NCI-H2081 (cell line): ENCODE results near the gene SLC48A1.
"Not testable (repeated sequence)": the region's sequence is repeated elsewhere in the genome, so short reads cannot be mapped to it uniquely, and the experiment has no call there.

ENCODE experiments used
- DNase-seq, 2 experiments: peaks; one replicate each; lab custom pipeline; 2025; lab: John Stamatoyannopoulos, UW

SLC48A1 gene

DNA sequence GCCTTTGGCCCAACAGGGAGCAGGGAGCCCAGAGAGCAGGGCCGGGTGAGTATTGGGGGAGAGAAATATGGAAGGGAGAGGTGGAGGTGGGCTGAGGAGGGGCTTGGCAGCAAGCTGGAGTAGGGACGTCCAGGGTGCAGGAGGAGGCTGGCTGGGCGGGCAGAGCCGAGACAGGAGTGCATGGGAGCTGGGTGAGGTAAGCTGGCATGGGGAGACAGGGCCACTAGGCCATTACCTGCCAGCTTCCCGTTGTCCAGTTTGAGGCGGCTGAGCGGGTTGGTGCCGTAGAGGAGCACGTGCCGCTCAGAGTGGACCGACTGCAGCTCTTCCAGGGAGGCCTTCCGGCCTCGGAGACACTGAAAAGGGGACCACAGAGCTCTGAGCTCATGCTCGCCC is 18.3 kb downstream of the SLC48A1 start:
- no peak for DNase-seq

DNA sequence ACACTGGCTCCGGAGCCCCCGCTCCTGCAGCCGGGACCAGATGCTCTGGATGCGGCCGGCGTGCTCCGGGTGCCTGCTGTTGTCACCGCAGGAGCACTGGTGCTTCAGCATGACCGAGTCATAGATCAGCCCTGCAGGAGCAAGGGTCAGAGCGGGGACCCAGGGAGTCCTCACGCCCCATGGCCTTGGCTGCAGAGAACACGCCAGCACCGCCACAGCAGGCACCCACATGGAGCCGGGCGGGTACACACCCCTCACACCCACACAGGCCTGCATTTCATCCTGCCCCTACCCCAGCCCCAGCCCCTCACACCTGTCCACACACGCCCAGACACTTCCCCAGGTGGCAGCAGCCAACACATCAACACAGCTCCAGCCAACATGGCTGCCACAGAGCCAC is 18.8 kb downstream of the SLC48A1 start:
- no peak for DNase-seq

DNA sequence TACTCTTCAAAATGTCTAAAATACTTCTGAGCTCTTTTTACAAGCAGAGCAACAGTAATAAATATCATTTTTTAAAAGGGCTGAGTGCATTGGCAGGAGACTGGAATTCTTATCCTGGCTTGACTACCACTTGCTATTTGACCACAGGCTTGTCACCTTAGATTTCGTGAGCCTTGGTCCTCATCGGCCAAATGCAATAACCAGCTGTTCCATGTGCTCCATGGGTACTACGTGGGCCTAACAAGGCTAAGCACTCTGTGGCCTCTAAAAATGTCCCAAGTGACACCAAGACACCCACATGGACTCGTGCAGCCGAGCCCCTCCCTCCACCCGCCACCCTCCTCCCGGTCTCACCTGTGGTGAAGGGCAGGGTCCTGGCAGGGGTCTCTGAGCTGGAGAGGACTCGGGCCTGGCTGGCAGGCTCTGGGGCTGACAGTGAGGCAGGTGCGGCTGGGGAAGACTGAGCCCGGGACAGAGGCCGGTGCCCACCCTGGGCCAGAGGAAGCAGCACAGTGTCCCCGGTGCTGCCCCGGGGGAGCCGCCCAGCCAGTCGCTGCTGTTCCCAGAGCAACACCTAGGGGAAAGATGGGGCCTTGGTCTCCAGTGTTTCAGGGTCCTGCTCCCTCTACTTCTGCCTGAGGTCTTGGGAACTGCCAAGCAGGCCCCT is 20.1 kb downstream of the SLC48A1 start:
- no peak for DNase-seq

DNA sequence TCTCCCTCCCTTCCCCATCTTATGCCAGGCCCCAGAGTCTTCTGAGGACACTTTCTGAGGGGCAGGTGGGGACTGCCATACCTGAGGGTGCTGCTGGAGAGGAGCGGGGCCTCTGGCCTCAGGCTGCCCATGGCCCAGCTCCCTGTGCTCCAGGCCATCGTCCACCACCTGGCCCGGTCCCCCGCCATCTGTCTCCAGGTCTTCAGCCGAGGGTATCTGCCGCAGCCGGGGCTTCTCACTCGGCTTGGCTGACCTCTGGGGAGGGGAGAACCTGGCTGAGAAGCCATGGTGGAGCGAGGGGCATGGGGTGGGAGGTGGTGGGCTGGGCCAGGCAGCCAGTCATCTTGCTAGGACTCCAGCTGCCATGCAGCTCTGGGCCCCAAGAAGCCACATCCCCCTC is 21.6 kb downstream of the SLC48A1 start:
- no peak for DNase-seq

DNA sequence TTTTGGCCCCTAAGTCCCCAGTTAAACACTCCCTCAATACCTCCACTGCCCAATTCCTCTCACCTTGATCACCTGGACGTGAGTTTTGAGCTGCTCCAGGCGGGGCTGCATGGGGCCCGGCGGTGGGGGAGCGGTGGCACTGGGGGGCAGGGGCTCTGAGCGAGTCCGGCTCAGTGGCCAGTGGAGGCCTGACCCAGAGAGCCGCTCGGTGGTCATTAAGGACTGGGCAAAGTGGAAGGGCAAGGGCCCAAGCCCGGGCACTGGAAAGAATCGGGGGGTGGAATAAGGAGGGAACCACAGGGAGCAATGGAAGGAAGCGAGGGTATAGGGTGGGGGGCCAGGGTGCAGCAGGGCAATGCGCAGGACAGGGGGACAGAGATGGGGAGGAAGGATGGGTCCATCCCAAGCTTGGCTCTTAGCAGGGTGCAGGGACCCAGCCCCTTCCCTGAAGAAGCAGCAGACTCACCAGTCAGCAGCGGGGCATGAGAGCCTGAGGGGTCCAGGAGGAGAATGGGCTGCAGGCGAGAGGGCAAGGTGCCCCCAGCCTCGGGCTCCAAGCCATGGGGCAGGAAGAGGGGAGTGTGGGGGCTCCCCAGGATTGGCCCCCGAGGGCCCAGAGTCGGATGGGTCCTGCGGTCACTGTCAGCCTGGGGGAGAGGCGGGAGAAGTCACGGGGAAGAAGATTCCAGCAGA is 22.2 kb downstream of the SLC48A1 start:
- no peak for DNase-seq

DNA sequence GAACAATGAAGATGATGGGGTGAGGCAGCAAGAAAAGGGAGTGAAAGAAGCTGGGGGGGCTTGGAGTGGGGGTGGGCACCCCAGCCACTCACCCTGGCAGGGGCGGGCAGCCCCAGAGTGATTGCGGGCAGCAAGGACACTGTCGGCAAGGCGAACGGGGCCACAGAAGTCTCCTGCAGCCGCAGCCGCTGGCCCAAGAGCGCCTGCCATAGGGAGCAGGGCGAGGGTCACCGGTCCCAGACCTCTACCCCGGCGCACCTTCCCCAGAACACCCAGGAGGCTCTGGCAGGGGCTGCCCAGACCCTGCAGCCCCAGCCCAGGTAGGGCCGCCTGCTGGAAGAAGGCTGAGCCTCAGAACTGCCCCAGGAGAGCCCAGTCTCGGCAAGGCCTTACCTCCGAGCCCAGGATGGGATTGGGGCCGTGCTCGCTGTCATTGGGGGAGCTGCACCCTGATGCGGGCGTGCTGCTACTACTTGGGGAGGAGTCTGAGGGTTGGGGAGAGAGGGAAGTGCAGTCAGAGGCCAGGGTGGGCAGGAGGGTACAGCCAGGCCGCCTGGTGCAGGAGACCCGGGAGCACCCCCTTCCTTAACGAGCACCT is 22.9 kb downstream of the SLC48A1 start:
- DNase-seq, result no peak

DNA sequence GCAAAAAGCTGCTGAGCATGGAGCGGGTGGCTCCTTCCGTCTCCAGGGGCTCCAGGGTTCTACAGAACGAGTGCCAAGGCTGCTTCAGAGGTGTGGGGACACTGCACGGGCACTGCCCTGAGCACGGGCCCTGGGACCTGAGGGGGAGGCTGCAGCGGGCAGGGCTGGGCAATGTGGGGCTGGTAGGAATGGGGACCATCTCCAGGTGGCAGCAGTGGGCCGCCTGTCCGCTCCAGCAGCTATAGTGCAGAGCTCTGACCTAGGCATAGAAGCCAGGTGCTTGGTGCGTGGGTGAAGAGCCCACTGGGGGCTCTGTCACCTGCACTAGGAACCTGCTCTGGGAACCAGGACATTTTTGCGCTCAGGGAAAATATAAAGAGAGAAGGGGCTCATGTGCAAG is 24.4 kb downstream of the SLC48A1 start:
- peak in 1 of 2 experiments; percentile 11 for DNase-seq

DNA sequence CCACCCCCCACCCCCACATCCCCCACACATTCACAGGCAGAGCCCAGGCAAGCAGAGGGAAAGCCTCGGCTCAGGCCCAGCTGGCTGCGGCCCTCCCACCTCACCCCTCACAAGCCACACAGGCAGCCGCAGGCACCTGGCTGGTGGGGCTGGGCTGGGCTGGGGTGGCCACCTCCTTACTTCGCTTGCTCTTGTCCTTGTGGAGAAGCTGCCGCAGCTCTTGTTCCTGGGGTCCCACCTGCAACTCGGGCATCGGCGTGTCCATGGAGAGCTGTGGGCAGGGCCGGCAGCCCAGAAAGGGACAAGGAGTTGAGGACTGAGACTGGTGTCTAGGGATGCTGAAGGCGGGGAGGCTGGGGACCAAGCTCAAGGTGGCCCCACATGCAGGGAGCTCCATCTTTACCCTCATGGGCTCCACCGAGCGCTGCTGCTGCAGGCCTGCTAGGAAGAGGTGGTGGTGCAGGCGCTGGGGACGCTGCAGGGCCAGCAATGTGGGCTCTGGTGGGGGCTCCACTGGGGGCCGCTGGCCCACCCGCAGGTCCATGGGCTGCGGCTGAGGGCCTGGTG is 25.4 kb downstream of the SLC48A1 start:
- no peak for DNase-seq

DNA sequence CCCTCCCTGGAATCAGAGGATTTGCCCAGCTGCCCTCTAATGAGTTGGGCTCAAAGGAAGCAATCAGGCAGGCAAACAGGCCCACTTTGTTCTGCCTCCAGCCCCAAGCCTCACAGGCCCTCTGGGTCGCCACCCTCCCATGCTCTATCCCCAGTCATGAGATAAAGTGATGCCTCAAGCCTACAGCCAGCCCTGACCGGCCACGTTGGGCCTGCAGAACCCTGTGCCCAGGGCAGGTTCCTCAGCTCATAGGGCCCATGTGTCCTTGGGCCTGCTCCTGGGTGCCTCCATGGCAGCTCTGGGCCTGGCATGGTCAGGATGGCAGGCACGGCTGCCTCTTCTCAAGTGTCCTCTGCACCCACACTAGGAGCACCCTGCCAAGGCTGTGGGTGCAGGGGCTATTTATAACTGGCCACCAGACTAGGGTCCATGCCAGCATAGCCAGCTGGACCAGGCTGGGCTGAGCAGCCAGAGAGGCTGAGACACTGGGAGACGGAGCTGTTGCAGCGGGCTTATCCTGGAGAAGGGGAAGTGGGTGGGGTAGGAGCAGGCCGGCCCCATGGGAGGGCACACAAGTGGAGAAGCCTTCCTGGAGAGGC is 26.4 kb downstream of the SLC48A1 start:
- no peak for DNase-seq

DNA sequence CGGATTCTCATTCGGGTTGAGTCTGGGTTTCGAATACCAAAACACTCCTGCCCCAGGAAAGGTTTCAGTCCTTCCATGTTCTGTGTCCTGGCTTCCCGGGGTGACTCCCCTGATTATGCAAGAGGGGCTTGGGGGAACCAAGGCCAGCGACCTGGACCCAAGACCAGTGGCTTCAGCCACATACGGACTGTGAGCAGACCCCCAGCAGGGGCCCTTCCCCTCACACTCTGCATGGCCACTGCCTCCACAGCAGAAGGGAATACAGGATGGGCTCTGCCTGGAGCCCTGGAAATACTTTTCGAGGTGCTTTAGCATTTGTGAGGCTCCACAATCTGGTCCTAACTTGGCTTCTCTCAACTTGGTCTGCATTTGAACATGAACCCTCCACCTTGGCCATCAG is 27.5 kb downstream of the SLC48A1 start:
- no peak for DNase-seq

DNA sequence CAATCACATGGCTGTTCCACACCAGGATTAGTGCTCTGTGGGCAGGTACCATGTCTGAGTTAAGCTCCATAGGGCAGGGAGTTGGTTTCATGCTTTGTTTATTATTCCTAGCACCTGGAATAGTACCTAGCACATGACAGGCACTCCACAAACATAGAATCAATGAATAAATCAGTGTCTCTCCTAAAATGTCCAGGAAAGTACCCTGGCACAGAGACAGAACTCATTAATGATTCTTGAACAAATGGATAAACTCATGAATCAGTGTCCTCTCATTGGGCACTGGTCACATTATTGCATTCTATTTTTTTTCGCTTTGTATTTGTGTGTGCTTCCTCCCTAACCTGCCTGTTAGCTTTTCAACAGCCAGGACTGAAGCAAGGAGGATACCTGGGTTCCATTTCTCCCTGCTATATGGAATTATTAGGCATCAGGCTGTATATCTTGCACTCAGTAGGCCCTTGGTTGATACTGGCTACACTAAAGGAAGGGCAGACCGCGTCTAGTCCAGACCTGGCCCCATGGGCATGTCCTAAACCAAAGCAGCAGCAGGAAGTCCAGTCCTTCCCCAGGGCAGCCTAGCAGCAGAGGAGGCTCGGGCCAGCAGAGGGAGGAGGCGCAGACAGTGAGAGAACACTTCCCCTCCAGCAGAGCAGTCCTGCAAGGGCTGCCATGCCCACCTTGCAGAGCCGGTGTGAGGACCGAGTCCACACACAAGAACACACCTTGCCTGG is 28.3 kb downstream of the SLC48A1 start:
- DNase-seq, result no peak

DNA sequence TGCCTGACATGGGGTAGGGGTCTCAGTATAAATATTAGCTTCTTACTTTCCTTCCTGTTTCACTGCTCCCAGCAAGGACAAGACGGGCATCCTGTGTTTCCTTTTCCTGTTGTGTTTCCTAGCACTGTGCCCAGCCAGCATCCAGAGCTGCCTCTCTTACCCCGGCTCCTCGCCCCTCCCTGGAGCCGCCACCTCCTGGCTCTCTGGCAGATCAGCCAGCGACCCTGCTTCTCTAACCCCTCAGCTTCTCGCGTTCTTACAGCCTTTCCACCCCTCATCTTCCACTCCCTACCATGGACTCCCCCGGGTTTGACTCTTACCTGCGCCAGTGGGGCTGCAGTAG is 28.8 kb downstream of the SLC48A1 start:
- DNase-seq, result no peak

DNA sequence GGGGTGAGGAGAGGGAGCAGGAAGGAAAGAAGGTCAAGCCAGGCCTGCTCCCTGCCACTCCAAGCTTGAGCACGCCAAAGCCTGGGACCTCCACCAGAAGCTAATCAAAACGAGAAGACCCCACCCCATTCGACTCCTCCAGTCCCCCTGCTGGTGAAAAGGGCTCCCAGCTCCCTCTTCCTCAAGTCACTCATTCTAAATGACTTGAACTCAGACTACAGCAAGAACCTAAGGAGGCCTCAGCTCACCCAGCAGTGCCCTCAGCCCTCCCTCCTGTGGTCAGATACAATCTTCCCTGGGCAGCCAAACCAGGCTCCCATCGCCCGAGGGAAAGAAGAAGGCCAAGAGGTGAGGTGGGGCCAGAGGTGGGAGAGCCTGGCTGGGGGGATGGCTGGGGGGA is 29.3 kb downstream of the SLC48A1 start:
- DNase-seq, result no peak

DNA sequence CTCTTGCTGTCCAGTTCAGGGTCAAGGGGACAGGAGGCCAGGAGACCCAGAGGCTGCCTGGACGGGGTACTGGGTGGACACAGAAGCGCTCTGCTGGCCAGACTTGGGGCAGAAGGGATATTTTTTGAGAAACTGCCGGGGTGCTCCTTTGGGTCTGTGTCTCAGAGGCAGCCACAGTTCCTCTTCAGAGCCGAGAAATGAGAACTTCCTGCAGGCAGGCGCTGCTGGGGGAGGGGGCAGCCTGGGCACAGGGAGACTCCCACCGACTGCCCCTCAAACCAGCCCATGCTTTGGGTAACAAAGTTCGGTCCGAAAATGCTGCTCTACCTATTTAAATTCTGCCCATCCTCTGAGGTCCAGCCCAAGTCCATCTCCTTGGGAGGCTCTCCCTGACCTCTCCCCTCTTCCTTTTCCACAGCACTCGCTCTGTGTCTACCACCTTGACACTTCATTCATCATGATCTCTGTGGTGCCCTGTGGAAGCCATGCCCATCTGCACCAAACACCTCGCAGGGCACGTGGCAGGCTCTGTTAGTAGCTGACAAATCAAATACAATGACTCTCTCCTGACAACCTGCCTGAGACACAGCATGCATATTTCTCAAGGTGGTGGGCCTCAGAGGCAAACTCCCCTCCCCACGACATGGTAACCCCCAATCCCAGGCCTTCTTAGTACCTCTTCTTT is 30.3 kb downstream of the SLC48A1 start:
- no peak for DNase-seq

DNA sequence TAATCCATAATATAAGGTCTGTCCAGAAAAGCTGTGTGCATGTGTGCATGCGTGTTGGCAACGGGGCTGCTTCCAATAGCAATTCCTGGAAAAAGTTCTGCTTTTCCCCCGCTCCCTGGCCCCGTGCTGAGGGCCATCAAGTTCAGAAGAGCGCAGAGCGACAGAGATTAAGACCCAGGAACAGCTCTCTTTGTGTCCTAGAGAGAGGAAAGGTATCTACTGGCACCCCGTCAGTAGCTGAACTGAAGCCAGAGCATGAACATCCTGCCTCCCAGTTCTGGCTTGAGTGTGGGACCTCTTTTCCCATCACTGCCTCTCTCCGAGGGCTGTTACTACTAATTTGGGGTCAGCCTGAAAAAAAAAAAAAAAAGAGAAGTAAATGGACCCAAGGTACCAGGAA is 31.1 kb downstream of the SLC48A1 start:
- DNase-seq, result no peak

DNA sequence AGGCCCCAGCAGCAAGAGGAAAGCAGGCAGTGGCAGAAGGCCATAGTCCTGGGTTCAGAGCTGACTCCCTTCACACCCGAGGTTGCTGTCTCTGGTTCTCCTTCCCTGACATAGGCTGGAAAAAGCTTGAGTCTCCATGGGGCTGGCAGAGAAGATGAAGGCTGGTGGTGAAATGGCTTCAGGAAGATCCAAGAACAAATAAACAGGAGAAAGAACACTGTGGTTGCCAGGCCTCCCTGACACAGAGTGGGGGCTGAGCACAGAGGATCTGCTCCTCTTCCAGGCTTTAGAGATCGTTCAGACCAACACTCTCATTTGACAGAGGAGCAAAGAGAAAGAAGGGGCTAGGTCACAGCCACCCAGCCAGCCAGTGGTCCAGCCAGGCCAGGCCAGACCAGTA is 32.4 kb downstream of the SLC48A1 start:
- DNase-seq, result no peak

DNA sequence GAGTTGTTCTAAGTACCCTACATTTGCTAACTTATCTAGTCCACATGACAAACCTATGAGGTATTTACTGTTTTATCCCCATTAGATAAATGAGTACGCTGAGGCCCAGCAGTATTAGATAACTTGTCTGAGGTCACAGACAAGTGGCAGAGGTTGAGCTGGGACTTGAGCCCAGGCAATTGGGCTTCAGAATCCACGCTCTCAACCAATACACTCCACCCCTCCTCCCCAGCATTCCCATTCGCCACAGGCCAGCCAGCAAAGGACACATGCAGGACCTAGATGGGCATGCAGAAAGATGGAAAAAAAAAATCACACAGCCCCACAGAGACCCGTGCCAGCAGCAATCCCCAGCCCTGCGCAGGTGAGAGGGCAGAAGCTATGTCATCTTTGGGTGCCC is 34.3 kb downstream of the SLC48A1 start:
- no peak for DNase-seq

DNA sequence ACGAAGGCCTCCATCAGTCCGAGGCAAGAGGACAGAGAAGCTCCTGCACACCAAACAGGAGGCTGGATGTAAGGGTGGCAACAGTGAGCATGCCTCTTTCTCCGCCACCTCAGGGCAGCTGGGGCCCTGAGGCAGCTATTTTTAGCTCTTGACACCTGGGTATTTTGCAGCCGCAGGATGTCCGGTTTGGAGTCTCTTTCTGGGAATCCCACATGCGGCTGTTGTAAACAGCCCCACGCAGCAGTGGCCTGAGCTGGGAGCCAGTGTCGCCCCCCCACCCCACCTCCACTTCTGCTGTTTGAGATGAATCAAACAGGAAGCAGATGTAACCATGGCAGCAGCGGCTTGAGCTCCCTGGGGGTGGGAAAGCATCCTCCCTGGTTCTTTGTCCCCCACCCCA is 35.0 kb downstream of the SLC48A1 start:
- peak; percentile 49 to 50 for DNase-seq

DNA sequence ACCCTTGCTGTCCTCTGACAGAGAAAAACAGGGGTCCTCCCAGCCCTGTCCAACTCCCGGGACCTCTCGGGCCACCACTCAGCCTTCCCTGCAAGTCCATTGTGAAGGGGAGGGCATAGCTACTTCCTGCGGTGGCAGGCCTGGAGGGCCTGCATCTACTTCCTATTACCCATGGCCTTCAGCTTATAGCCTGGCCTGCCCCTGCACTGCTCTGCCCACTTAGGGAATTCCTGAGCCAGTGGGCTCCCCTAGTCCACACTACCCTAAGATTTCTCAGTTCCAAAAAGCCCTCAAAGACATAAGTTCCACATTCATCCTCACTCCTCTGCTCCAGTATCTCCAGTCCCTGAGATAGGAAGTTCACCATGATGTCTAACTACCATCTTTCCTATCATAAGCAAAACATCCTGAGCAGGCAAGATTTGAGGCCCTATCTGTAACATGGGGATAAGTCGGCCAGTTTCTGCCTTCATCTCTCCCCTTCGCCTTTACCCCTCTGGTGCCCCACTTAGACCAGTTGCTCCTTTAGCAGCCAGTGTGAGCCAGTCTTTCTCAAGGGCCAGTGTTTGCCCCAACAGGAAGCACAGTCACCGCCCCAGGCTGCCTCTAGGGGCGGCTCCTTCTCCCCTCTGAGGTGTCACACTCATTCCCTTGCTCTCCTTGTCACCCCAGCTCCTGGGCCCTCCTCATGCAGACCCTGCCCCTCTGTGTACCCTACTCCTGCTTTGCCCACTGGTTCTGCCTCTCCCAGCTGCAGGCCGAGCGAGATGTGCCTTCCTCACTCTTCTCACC is 35.7 kb downstream of the SLC48A1 start:
- DNase-seq, result no peak

DNA sequence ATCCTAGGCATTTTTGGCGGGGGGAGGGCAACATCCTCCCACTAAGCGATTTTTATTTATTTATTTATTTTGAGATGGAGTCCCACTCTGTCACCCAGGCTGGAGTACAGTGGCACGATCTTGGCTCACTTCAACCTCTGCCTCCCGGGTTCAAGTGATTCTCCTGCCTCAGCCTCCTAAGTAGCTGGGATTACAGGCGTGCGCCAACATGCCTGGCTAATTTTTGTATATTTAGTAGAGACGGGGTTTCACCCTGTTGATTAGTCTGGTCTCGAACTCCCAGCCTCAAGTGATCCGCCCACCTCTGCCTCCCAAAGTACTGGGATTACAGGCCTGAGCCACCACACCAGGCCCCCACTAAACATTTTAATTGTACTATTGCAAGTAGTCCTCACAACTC is 36.5 kb downstream of the SLC48A1 start:
- DNase-seq, result not testable (repeated sequence)

DNA sequence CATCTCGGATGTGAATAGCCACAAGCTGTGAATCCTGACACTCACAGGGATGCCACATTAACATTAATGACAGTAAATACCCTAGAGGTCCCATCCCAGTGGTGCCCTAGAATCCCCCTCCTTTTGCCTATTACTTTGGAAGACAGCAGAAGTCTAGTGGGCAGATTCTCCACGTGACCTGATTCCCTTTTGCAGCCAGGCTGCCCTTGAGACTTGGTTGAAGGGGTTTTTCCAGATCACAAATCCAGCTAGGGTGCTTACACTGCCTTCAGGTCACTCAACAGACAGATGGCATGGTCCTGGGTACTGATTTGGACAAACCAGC is 38.0 kb downstream of the SLC48A1 start:
- no peak for DNase-seq
